HEK293T (cell line): ENCODE measurements around the gene CXCL17.
A peak's percentile ranks its signal among the peaks of the same experiment; 100 is the strongest.
"Not testable (repeated sequence)": the region's sequence is repeated elsewhere in the genome, so short reads cannot be mapped to it uniquely, and the experiment has no call there.

ENCODE experiments used
- CTCF ChIA-PET: fragments of 350-600 bp; formaldehyde crosslinking; extraction: SDS; loops from one replicate; lab custom pipeline; 2021; ENCODE audit warnings: antibody characterized with exemption, inconsistent platforms; lab: Yijun Ruan, JAX
- POLR2A ChIA-PET: fragments of 350-600 bp; formaldehyde crosslinking; extraction: SDS; loops from one replicate; lab custom pipeline; 2020; ENCODE audit warnings: antibody characterized with exemption, inconsistent platforms; lab: Yijun Ruan, JAX
- DNase-seq: peaks from one replicate; pipeline ENCODE4 v3.0.0; 2012; ENCODE audit warnings: mixed read lengths; ENCODE audit errors: extremely low spot score
- ARNT ChIP-seq: fragments of 450-650 bp; IDR thresholded peaks from 2 replicates; pipeline ENCODE4 v1.6.1; 2017; ENCODE audit warnings: mild to moderate bottlenecking
- BHLHE40 ChIP-seq: fragments of 450-650 bp; IDR thresholded peaks from 2 replicates; pipeline ENCODE4 v1.6.1; 2016; ENCODE audit warnings: mild to moderate bottlenecking, moderate library complexity, borderline replicate concordance
- CTBP1 ChIP-seq: fragments of 450-650 bp; IDR thresholded peaks from 2 replicates; pipeline ENCODE4 v1.6.1; 2016; ENCODE audit warnings: borderline replicate concordance
- ELF4 ChIP-seq: fragments of 450-650 bp; IDR thresholded peaks from 2 replicates; pipeline ENCODE4 v1.6.1; 2017; ENCODE audit warnings: antibody characterized with exemption
- FOXA1 ChIP-seq: fragments of 450-650 bp; IDR thresholded peaks from 2 replicates; pipeline ENCODE4 v1.6.1; 2016; ENCODE audit warnings: mild to moderate bottlenecking
- FOXK2 ChIP-seq: fragments of 450-650 bp; IDR thresholded peaks from 2 replicates; pipeline ENCODE4 v1.6.1; 2016; ENCODE audit warnings: mild to moderate bottlenecking
- FOXM1 ChIP-seq: fragments of 450-650 bp; IDR thresholded peaks from 2 replicates; pipeline ENCODE4 v1.6.1; 2017; ENCODE audit warnings: mild to moderate bottlenecking, borderline replicate concordance
- HDGF ChIP-seq: fragments of 450-650 bp; IDR thresholded peaks from 2 replicates; pipeline ENCODE4 v1.6.1; 2017; ENCODE audit warnings: antibody characterized with exemption, borderline replicate concordance
- L3MBTL2 ChIP-seq: fragments of 450-650 bp; conservative IDR thresholded peaks from 2 replicates; pipeline ENCODE4 v1.6.1; 2016; ENCODE audit warnings: mild to moderate bottlenecking
- LEF1 ChIP-seq: fragments of 450-650 bp; IDR thresholded peaks from 2 replicates; pipeline ENCODE4 v1.6.1; 2017; ENCODE audit warnings: mild to moderate bottlenecking, borderline replicate concordance
- NFRKB ChIP-seq: fragments of 450-650 bp; IDR thresholded peaks from 2 replicates; pipeline ENCODE4 v1.6.1; 2016; ENCODE audit warnings: mild to moderate bottlenecking, moderate library complexity
- PKNOX1 ChIP-seq: fragments of 450-650 bp; IDR thresholded peaks from 2 replicates; pipeline ENCODE4 v1.6.1; 2016
- SP1 ChIP-seq: fragments of 450-650 bp; IDR thresholded peaks from 2 replicates; pipeline ENCODE4 v1.6.1; 2017
- SUZ12 ChIP-seq: fragments of 450-650 bp; IDR thresholded peaks from 2 replicates; pipeline ENCODE4 v1.6.1; 2016; ENCODE audit warnings: mild to moderate bottlenecking
- TARDBP ChIP-seq: fragments of 450-650 bp; IDR thresholded peaks from 2 replicates; pipeline ENCODE4 v1.6.1; 2016
- ZNF384 ChIP-seq: fragments of 450-650 bp; IDR thresholded peaks from 2 replicates; pipeline ENCODE4 v1.6.1; 2016

The CXCL17 gene

GRCh38 chr19:42467183-42467760 is 24.5 kb upstream of the CXCL17 start:
- no peak for DNase-seq
- ChIA-PET POLR2A (interaction anchor here (0.9 to 1.3 kb wide), 3 partner anchors 12 to 71 kb away, joined by 3 to 4 read pairs (median 3); no protein-coding TSS in a partner anchor), CTCF (interaction anchor here (0.5 to 2.1 kb wide), 4 partner anchors 27 to 1202 kb away, joined by 6 to 8 read pairs (median 7); no protein-coding TSS in a partner anchor)
- TF ChIP-seq TARDBP = no peak
- TF ChIP-seq PKNOX1 = 0 out of 2 replicates have a peak, but pooled peaks have one; percentile 22

- ChIA-PET CTCF (interaction anchor here (1.3 to 2.1 kb wide), 3 partner anchors 26 to 63 kb away, joined by 6 to 8 read pairs (median 8); no protein-coding TSS in a partner anchor), POLR2A (interaction anchor here (0.9 to 1.3 kb wide), 3 partner anchors 12 to 70 kb away, joined by 3 to 4 read pairs (median 3); no protein-coding TSS in a partner anchor)
- TF ChIP-seq HDGF (no peak), PKNOX1 (no peak), TARDBP (no peak), ZNF384 (no peak), SP1 (no peak), NFRKB (no peak), FOXK2 (no peak), SUZ12 (no peak), L3MBTL2 (no peak), ARNT (no peak), FOXM1 (no peak), BHLHE40 (no peak), FOXA1 (no peak), CTBP1 (no peak), LEF1 (no peak), ELF4 (no peak)
- DNase-seq = no peak
Measured at GRCh38 chr19:42466521-42467182, 23.9 kb upstream of the CXCL17 start.

- CTCF ChIA-PET = interaction anchor here (0.6 to 2.1 kb wide), 4 partner anchors 9 to 63 kb away, joined by 5 to 8 read pairs (median 7); no protein-coding TSS in a partner anchor
- DNase-seq = no peak
- no peak for TF ChIP-seq LEF1
- POLR2A ChIA-PET = interaction anchor here (1.0 kb wide), 1 partner anchor 43 kb away, joined by 3 read pairs; no protein-coding TSS in a partner anchor
Measured at GRCh38 chr19:42465827-42466280, 23.1 kb upstream of the CXCL17 start.

- ChIA-PET POLR2A (no interaction called here), CTCF (interaction anchor here (1.8 kb wide), 1 partner anchor 22 kb away, joined by 7 read pairs; no protein-coding TSS in a partner anchor)
- DNase-seq = no peak
- TF ChIP-seq FOXK2 = no peak
- no peak for TF ChIP-seq PKNOX1
- no peak for TF ChIP-seq ARNT
- TF ChIP-seq HDGF = no peak
- no peak for TF ChIP-seq L3MBTL2
- TF ChIP-seq TARDBP = no peak
- TF ChIP-seq SUZ12 = no peak
- no peak for TF ChIP-seq LEF1
- no peak for TF ChIP-seq ZNF384
- no peak for TF ChIP-seq CTBP1
- TF ChIP-seq FOXM1 = no peak
- no peak for TF ChIP-seq FOXA1
- TF ChIP-seq NFRKB = no peak
Measured at GRCh38 chr19:42461700-42462324, 19.1 kb upstream of the CXCL17 start.

- CTCF ChIA-PET = interaction anchor here (0.5 kb wide), 1 partner anchor 23 kb away, joined by 3 read pairs; no protein-coding TSS in a partner anchor
- POLR2A ChIA-PET, DNase-seq: not testable (repeated sequence)
Measured at GRCh38 chr19:42461231-42461630, 18.5 kb upstream of the CXCL17 start.

GRCh38 chr19:42459926-42460325 is 17.2 kb upstream of the CXCL17 start:
- POLR2A ChIA-PET = no interaction called here
- CTCF ChIA-PET = interaction anchor here (0.9 kb wide), 1 partner anchor 68 kb away, joined by 3 read pairs; the partner anchor contains the start of gene CEACAM1
- DNase-seq = no peak
- TF ChIP-seq FOXK2 (no peak), PKNOX1 (no peak), SP1 (no peak), HDGF (no peak), FOXA1 (no peak), BHLHE40 (no peak), L3MBTL2 (no peak), ZNF384 (no peak), LEF1 (no peak), NFRKB (no peak), TARDBP (no peak), CTBP1 (no peak)
